Islet precursor cell (in vitro differentiated cells): ENCODE measurements around the gene NDUFS6.
"Not testable (repeated sequence)": the region's sequence is repeated elsewhere in the genome, so short reads cannot be mapped to it uniquely, and the experiment has no call there.

ENCODE experiments used
- DNase-seq: peaks from one replicate; pipeline ENCODE4 v3.0.0-alpha.2; 2018

NDUFS6 gene

GRCh38 chr5:1799110-1799601, 2.1 kb upstream of the NDUFS6 start:
- no peak for DNase-seq

- peak; percentile 97 for DNase-seq
Measured at GRCh38 chr5:1799602-1800471, 1.4 kb upstream of the NDUFS6 start, which contains the start of gene MRPL36. TSS of gene MRPL36 (minus strand) at chr5:1799837. CDS start at chr5:1798935, 902 bp downstream.

GRCh38 chr5:1800472-1801221, 560 bp upstream of the NDUFS6 start:
- peak; percentile 70 for DNase-seq

GRCh38 chr5:1801967-1802295, 724 bp downstream of the NDUFS6 start:
- DNase-seq = peak; percentile 70

GRCh38 chr5:1803192-1803591, 2.0 kb downstream of the NDUFS6 start:
- no peak for DNase-seq

GRCh38 chr5:1804001-1804690, 2.9 kb downstream of the NDUFS6 start:
- DNase-seq = no peak

GRCh38 chr5:1805326-1805725, 4.1 kb downstream of the NDUFS6 start:
- DNase-seq = no peak

- DNase-seq = no peak
Measured at GRCh38 chr5:1805736-1806135, 4.5 kb downstream of the NDUFS6 start.

- DNase-seq = no peak
Measured at GRCh38 chr5:1806199-1806598, 5.0 kb downstream of the NDUFS6 start.

- no peak for DNase-seq
Measured at GRCh38 chr5:1806974-1807373, 5.8 kb downstream of the NDUFS6 start.

GRCh38 chr5:1807451-1808185, 6.4 kb downstream of the NDUFS6 start:
- DNase-seq = no peak

GRCh38 chr5:1808439-1808838, 7.2 kb downstream of the NDUFS6 start:
- DNase-seq = no peak

- DNase-seq = peak; percentile 41
Measured at GRCh38 chr5:1809416-1810035, 8.3 kb downstream of the NDUFS6 start.

- no peak for DNase-seq
Measured at GRCh38 chr5:1810581-1811101, 9.4 kb downstream of the NDUFS6 start.

GRCh38 chr5:1814183-1815020, 13.2 kb downstream of the NDUFS6 start:
- no peak for DNase-seq

GRCh38 chr5:1815071-1815786, 14.0 kb downstream of the NDUFS6 start:
- no peak for DNase-seq

- no peak for DNase-seq
Measured at GRCh38 chr5:1815881-1816292, 14.7 kb downstream of the NDUFS6 start.

GRCh38 chr5:1816495-1817089, 15.4 kb downstream of the NDUFS6 start:
- not testable (repeated sequence) for DNase-seq

GRCh38 chr5:1817261-1818043, 16.2 kb downstream of the NDUFS6 start:
- no peak for DNase-seq
